Ishikawa (cell line): Measurements from ENCODE around the gene BCL3.

Source experiments
- CEBPB ChIP-seq: IDR thresholded peaks from 2 replicates; pipeline ENCODE4 v1.6.1; 2012
- CREB1 ChIP-seq: IDR thresholded peaks from 2 replicates; pipeline ENCODE4 v1.6.1; 2012; ENCODE audit warnings: low read depth
- EGR1 ChIP-seq: IDR thresholded peaks from 2 replicates; pipeline ENCODE4 v1.6.1; 2012
- EP300 ChIP-seq: IDR thresholded peaks from 2 replicates; pipeline ENCODE4 v1.6.1; 2012; ENCODE audit warnings: borderline replicate concordance
- FOXM1 ChIP-seq: IDR thresholded peaks from 2 replicates; pipeline ENCODE4 v1.6.1; 2012; ENCODE audit warnings: low read depth, borderline replicate concordance
- MAX ChIP-seq: IDR thresholded peaks from 2 replicates; pipeline ENCODE4 v1.6.1; 2012
- NFIC ChIP-seq: IDR thresholded peaks from 2 replicates; pipeline ENCODE4 v1.6.1; 2012
- RAD21 ChIP-seq: IDR thresholded peaks from 2 replicates; pipeline ENCODE4 v1.6.1; 2012; ENCODE audit warnings: low read depth
- REST ChIP-seq: IDR thresholded peaks from 2 replicates; pipeline ENCODE4 v1.6.1; 2012; ENCODE audit warnings: low read depth, mild to moderate bottlenecking
- TAF1 ChIP-seq: IDR thresholded peaks from 2 replicates; pipeline ENCODE4 v1.6.1; 2012; ENCODE audit warnings: low read depth, mild to moderate bottlenecking
- TCF12 ChIP-seq: IDR thresholded peaks from 2 replicates; pipeline ENCODE4 v1.6.1; 2012; ENCODE audit warnings: low read depth
- TEAD4 ChIP-seq: IDR thresholded peaks from 2 replicates; pipeline ENCODE4 v1.6.1; 2012
- USF1 ChIP-seq: IDR thresholded peaks from 2 replicates; pipeline ENCODE4 v1.6.1; 2012
- YY1 ChIP-seq: IDR thresholded peaks from 2 replicates; pipeline ENCODE4 v1.6.1; 2012; ENCODE audit warnings: low read depth
- ZBTB7A ChIP-seq: IDR thresholded peaks from 2 replicates; pipeline ENCODE4 v1.6.1; 2012; ENCODE audit warnings: low read depth

BCL3 gene

GRCh38 chr19:44706506-44707236 is 41.8 kb upstream of the BCL3 start:
- TF ChIP-seq EGR1 (no peak), USF1 (no peak), REST (no peak), YY1 (no peak), CEBPB (no peak), ZBTB7A (no peak), FOXM1 (no peak), RAD21 (no peak), NFIC (no peak), TAF1 (no peak), TEAD4 (no peak), EP300 (no peak), TCF12 (no peak), CREB1 (no peak), MAX (no peak)

- TF ChIP-seq RAD21, result no peak
These were observed 40.7 kb upstream of the BCL3 start for GRCh38 chr19:44707794-44708193.

GRCh38 chr19:44708940-44709339 is 39.6 kb upstream of the BCL3 start:
- TF ChIP-seq TCF12, result no peak

- TF ChIP-seq ZBTB7A, result no peak
These were observed 38.0 kb upstream of the BCL3 start for GRCh38 chr19:44710483-44710882.

- TF ChIP-seq REST, result no peak
- TF ChIP-seq FOXM1, result no peak
- TF ChIP-seq RAD21, result no peak
- TF ChIP-seq USF1, result peak; percentile 89
- no peak for TF ChIP-seq NFIC
- no peak for TF ChIP-seq EGR1
- TF ChIP-seq TAF1, result no peak
- TF ChIP-seq TCF12, result no peak
- no peak for TF ChIP-seq MAX
These were observed 35.5 kb upstream of the BCL3 start for GRCh38 chr19:44712864-44713515.

GRCh38 chr19:44714597-44715169 is 33.8 kb upstream of the BCL3 start:
- TF ChIP-seq EGR1, result no peak
- no peak for TF ChIP-seq TEAD4
- no peak for TF ChIP-seq TCF12
- TF ChIP-seq TAF1, result no peak
- TF ChIP-seq ZBTB7A, result no peak

GRCh38 chr19:44717603-44718002 is 30.9 kb upstream of the BCL3 start:
- TF ChIP-seq USF1 (no peak), CEBPB (no peak), YY1 (no peak), TAF1 (no peak), CREB1 (no peak), NFIC (no peak), REST (no peak), EP300 (no peak), FOXM1 (no peak), TEAD4 (no peak), MAX (no peak), ZBTB7A (no peak)
